ENCODE results near the gene ABHD11.

ABHD11 gene

DNA sequence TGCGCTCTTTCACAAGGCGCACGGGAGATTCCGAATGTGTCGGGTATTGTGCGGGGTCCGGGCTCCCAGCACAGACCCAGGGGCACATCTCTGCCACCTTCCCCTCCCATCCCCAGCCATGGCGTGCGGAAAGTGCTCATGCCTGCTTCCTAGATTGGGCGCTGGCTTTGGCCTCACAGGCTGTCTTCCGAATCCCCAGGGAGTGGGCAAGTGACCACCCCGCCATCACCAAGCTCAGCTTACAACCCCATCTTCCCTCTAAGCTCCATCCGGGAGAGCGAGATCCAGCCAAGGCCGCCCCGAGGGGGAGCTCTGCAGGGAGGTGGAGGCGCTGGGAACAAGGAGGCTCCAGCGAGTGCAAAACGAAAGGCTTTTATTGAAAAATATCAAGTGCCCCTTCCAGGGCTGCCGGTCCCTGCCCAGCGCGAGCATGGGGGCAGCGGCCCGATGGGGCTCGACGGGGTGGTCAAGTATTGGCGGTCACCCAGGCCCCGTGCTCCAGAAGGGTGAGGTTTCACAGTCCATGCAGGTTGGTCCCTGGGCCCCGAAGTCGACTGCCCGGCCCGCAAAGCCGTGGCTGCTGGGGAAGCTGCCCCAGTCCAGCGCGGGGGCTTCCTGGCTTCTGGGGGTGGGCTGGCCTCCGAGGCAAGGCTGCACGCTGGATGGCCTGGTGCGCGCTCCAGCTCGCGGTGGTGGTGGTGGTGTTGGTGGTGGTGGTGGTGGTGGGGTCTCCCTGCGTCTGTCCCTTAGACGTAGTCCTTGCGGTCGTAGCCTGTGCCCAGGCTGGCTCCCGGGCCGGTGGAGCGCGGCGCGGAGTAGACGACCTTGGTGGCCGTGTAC lies 30.3 kb upstream of the ABHD11 start:
- no peak overlapping the region for H3K27ac ChIP-seq (ENCODE audit: low read depth, low read length)

DNA sequence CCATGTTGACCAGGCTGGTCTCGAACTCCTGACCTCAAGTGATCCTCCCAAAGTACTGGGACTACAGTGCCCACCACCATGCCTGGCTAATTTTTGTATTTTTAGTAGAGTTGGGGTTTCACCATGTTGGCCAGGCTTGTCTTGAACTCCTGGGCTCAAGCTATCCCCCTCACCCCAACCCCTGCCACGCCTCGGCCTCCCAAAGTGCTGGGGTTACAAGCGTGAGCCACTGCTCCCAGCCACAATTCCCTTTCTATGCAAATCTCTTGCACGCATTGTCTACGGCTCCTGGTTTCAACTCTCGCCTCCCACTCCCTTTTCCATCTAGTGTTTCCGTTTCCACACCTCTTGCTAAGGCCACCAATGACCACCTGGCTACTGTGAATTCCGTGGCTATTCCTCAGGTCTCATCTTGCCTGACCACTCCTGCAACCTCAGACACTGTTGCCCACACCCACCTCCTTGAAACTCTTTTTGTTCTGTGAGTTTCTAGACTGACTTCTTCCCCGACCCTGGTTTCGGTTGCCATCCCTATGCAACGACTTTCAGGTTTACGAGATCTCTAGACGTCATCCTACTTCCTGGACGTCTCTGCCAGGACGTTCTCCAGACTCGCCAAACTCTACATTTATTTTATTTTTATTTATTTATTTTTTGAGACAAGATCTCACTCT lies 28.1 kb upstream of the ABHD11 start:
- H3K9me2 ChIP-seq (replicated peaks; ENCODE audit: control insufficient read depth, low read length), result no peaks in the 10 kb centered on the region
- no peaks in the 10 kb centered on the region for H3F3A ChIP-seq (ENCODE audit: control insufficient read depth, insufficient read depth)
- no peaks in the 10 kb centered on the region for H3K36me3 ChIP-seq (ENCODE audit: control insufficient read depth, low read length)
- H4K20me1 ChIP-seq (ENCODE audit: control insufficient read depth, insufficient read depth, low read depth, low read length), result no peaks in the 10 kb centered on the region
- no peak overlapping the region for H3K27ac ChIP-seq (ENCODE audit: low read depth, low read length)
- no peaks in the 10 kb centered on the region for H3K79me2 ChIP-seq (ENCODE audit: control insufficient read depth, low read length)
- H3K9me3 ChIP-seq (ENCODE audit: control insufficient read depth, insufficient read depth, low read length), result no peaks in the 10 kb centered on the region
- H3K4me2 ChIP-seq (ENCODE audit: low read length), result no peak overlapping the region
- no peak for TF ChIP-seq EZH2phosphoT487 (IDR thresholded peaks at IDR 0.05; ENCODE audit: borderline replicate concordance, low read length)
- no peak for TF ChIP-seq CTCF (IDR thresholded peaks at IDR 0.05; ENCODE audit: low read depth, low read length, poor library complexity, severe bottlenecking)
- peaks cover 4% of the 10 kb centered on the region; the same call in 1 of the 2 replicates for H3K4me1 ChIP-seq (ENCODE audit: control insufficient read depth, low read length)
- no peaks in the 10 kb centered on the region for H3K27me3 ChIP-seq (ENCODE audit: control insufficient read depth, low read length)
- H3K4me3 ChIP-seq (ENCODE audit: low read length), result no peak overlapping the region

More for the DNA sequence above, 30.3 kb upstream of the ABHD11 start:
- no peaks in the 10 kb centered on the region for H3K9me3 ChIP-seq (ENCODE audit: control insufficient read depth, insufficient read depth, low read length)
- H3K27me3 ChIP-seq (ENCODE audit: control insufficient read depth, low read length), result no peaks in the 10 kb centered on the region
- TF ChIP-seq EZH2phosphoT487 (IDR thresholded peaks at IDR 0.05; ENCODE audit: borderline replicate concordance, low read length), result no peak
- TF ChIP-seq CTCF (IDR thresholded peaks at IDR 0.05; ENCODE audit: low read depth, low read length, poor library complexity, severe bottlenecking), result no peak
- no peaks in the 10 kb centered on the region for H3K9me2 ChIP-seq (replicated peaks; ENCODE audit: control insufficient read depth, low read length)
- no peak overlapping the region for H3K4me3 ChIP-seq (ENCODE audit: low read length)
- H3F3A ChIP-seq (ENCODE audit: control insufficient read depth, insufficient read depth), result no peaks in the 10 kb centered on the region
- H3K36me3 ChIP-seq (ENCODE audit: control insufficient read depth, low read length), result no peaks in the 10 kb centered on the region
- no peaks in the 10 kb centered on the region for H3K79me2 ChIP-seq (ENCODE audit: control insufficient read depth, low read length)
- no peak overlapping the region for H3K4me2 ChIP-seq (ENCODE audit: low read length)
- H3K4me1 ChIP-seq (ENCODE audit: control insufficient read depth, low read length), result peaks cover 4% of the 10 kb centered on the region; the same call in 1 of the 2 replicates
- H4K20me1 ChIP-seq (ENCODE audit: control insufficient read depth, insufficient read depth, low read depth, low read length), result no peaks in the 10 kb centered on the region

DNA sequence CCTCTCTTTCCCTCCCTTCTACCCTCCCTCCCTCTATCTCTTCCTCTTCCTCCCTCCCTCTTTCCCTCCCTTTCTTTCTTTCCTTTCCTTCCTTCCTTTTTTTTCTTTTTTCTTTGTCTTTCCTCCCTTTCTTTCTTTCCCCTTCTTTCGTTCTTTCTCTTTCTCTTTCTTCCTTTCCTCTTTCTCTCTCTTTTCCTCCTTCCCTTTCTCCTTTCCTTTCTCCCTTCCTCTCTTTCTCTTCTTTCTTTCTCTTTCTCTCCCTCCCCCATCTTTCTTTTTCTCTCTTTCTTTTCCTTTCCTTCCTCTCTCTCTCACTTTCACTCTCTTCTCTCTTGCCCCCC lies 24.0 kb upstream of the ABHD11 start:
- Histone ChIP-seq H4K20me1 (ENCODE audit: control insufficient read depth, insufficient read depth, low read depth, low read length) (no peaks in the 10 kb centered on the region), H3K27ac (ENCODE audit: low read depth, low read length) (no peak overlapping the region), H3K27me3 (ENCODE audit: control insufficient read depth, low read length) (no peaks in the 10 kb centered on the region), H3K4me2 (ENCODE audit: low read length) (no peak overlapping the region), H3K4me3 (ENCODE audit: low read length) (no peak overlapping the region), H3K9me2 (replicated peaks; ENCODE audit: control insufficient read depth, low read length) (no peaks in the 10 kb centered on the region), H3K79me2 (ENCODE audit: control insufficient read depth, low read length) (no peaks in the 10 kb centered on the region), H3K36me3 (ENCODE audit: control insufficient read depth, low read length) (no peaks in the 10 kb centered on the region), H3K4me1 (ENCODE audit: control insufficient read depth, low read length) (no peaks in the 10 kb centered on the region), H3K9me3 (ENCODE audit: control insufficient read depth, insufficient read depth, low read length) (no peaks in the 10 kb centered on the region), H3F3A (ENCODE audit: control insufficient read depth, insufficient read depth) (no peaks in the 10 kb centered on the region)
- TF ChIP-seq EZH2phosphoT487 (IDR thresholded peaks at IDR 0.05; ENCODE audit: borderline replicate concordance, low read length) (no peak), CTCF (IDR thresholded peaks at IDR 0.05; ENCODE audit: low read depth, low read length, poor library complexity, severe bottlenecking) (no peak)

Data from DOHH2 (cell line).